Right atrium auricular region (tissue), 2 donors: ENCODE results near the gene PCSK5. TPM values are rescaled to one million over a fixed set of nuclear protein-coding genes. Genes with fewer than 3 reads are reported as not detected.

Experiments used
- DNase-seq: peaks from one replicate; pipeline ENCODE4 v3.0.0-alpha.2; 2019; ENCODE audit warnings: low spot score
- H3K27ac ChIP-seq, 2 donors: fragments of 200-600 bp; sonication (generic); 1 replicate in 1 of 2; 2 replicates in 1 of 2; pipeline ENCODE4 v1.5.1; 2016 to 2019
- H3K27me3 ChIP-seq, 2 donors: fragments of 200-600 bp; sonication (generic); one replicate each; pipeline versions ENCODE4 v1.5.1 to v1.6.0; 2017 to 2019
- H3K36me3 ChIP-seq: fragments of 200-600 bp; sonication (generic); one replicate; pipeline ENCODE4 v1.5.1; 2016
- H3K4me1 ChIP-seq, 2 donors: fragments of 200-600 bp; sonication (generic); one replicate each; pipeline versions ENCODE4 v1.5.1 to v1.6.0; 2017 to 2019
- H3K4me3 ChIP-seq, 2 donors: fragments of 200-600 bp; sonication (generic); 1 replicate in 1 of 2; 2 replicates in 1 of 2; pipeline ENCODE4 v1.5.1; 2017 to 2019; ENCODE audit warnings: mild to moderate bottlenecking in 1 of 2, moderate library complexity in 1 of 2
- H3K9me3 ChIP-seq, 2 donors: fragments of 200-600 bp; sonication (generic); one replicate each; pipeline ENCODE4 v1.5.1; 2019
- CTCF ChIP-seq, 2 donors: fragments of 200-600 bp; sonication (generic); IDR thresholded peaks; one replicate each; pipeline ENCODE4 v1.5.1; 2019; ENCODE audit warnings: antibody characterized with exemption in 2 of 2
- total RNA-seq, 2 donors: library from RNA; depleted of rRNA; stranded (reverse); fragments of >200 nt; gene quantifications; one replicate each; pipeline ENCODE4 v1.1.0, GENCODE V29; 2016

The PCSK5 gene
- total RNA-seq, 2 donors from 2014 or later, result 5.3 to 6.5 TPM

- DNase-seq, result no peak
- Histone ChIP-seq H3K9me3 (no peaks in the 10 kb centered on the region), H3K4me1 (no peaks in the 10 kb centered on the region), H3K27me3 (no peaks in the 10 kb centered on the region), H3K4me3 (no peak overlapping the region), H3K36me3 (no peaks in the 10 kb centered on the region), H3K27ac (no peak overlapping the region)
- no peak for TF ChIP-seq CTCF (IDR thresholded peaks at IDR 0.05)
Measured at GRCh38 chr9:75918909-75919308, 28.4 kb downstream of the PCSK5 start.

DNA sequence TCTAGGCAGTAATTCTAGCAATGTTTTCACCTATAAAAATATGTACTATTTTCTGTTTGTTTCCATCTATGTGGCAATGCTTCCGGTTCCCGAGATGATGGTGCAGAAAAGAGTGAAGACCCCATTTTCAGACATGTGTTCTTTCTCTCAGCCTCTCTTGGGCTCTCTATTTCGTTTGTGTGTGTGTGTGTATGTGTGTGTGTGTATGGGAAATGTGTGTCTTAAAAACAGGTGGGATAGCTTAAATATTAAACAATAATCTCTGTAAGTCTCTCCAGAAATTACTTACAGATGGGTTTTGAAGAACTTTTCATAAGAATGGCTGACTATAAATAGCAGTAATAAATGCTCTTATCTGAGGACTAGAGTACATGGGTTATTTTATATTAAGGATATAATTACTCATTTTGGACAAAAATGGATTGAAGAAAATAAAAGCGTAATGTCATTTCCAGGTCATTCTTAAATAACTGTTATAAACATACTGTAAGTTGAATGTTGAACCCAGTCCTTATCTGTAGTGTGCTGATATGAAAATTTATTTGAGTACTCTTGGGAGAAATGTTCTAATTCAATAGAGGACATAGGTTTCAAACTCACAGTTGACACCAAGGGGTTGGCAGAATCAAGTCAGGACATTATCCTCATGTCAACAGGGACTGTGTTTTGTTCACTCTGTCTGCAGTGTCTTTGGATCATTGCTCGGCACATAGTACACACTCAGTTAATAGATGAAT, 31.1 kb downstream of the PCSK5 start:
- no peak overlapping the region for H3K4me3 ChIP-seq
- TF ChIP-seq CTCF (IDR thresholded peaks at IDR 0.05), result no peak
- no peaks in the 10 kb centered on the region for H3K9me3 ChIP-seq
- H3K4me1 ChIP-seq, result no peaks in the 10 kb centered on the region
- no peak overlapping the region for H3K27ac ChIP-seq
- no peaks in the 10 kb centered on the region for H3K27me3 ChIP-seq
- H3K36me3 ChIP-seq, result no peaks in the 10 kb centered on the region
- DNase-seq, result no peak

DNA sequence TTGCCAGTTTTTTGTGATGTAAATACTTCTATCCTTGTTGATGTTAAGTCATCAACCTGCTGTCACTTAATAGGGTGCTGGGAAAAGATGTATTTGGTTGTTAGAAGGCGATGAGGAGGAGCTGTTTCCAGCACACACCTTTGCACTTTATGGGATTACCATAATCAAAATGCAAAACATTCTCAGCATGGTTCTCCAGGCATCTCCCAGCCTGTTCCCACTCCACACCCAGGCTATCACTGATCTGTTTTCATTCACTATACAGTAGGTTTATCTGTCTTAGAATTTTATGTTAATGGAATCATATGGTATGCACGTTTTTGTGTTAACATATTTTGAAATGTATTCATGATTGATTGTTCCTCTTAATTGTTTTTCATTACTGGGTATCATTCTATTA, 35.9 kb downstream of the PCSK5 start:
- Histone ChIP-seq H3K9me3 (no peaks in the 10 kb centered on the region), H3K4me1 (peaks cover 0 to 4% of the 10 kb centered on the region in 2 donors), H3K36me3 (no peaks in the 10 kb centered on the region), H3K4me3 (no peak overlapping the region), H3K27ac (no peak overlapping the region), H3K27me3 (no peaks in the 10 kb centered on the region)
- no peak for DNase-seq
- no peak for TF ChIP-seq CTCF (IDR thresholded peaks at IDR 0.05)

- TF ChIP-seq CTCF (IDR thresholded peaks at IDR 0.05), result no peak
- no peak overlapping the region for H3K27ac ChIP-seq
- H3K9me3 ChIP-seq, result no peaks in the 10 kb centered on the region
- no peaks in the 10 kb centered on the region for H3K36me3 ChIP-seq
- H3K27me3 ChIP-seq, result no peaks in the 10 kb centered on the region
- H3K4me1 ChIP-seq, result peaks cover 0 to 4% of the 10 kb centered on the region in 2 donors
- H3K4me3 ChIP-seq, result no peak overlapping the region
- DNase-seq, result no peak
Measured at GRCh38 chr9:75927356-75927755, 36.9 kb downstream of the PCSK5 start.

DNA sequence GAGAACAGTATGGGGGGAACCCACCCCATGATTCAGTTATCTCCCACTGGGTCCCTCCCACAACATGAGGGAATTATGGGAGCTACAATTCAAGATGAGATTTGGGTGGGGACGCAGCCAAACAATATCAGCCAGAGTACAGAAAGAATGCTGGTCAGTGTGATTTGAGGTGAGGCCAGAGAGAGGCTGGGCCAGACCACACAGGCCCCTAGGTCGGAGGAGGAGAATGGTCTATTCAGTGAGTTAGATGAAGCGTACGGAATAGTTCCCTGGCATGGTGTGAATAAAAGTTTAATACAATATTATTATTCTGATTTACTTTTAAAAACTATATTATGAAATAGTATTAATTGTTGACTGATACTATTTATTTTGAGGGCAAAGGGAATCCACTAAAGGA, 39.7 kb downstream of the PCSK5 start:
- no peak overlapping the region for H3K27ac ChIP-seq
- no peak for TF ChIP-seq CTCF (IDR thresholded peaks at IDR 0.05)
- no peak for DNase-seq
- no peaks in the 10 kb centered on the region for H3K9me3 ChIP-seq
- H3K27me3 ChIP-seq, result no peaks in the 10 kb centered on the region
- no peak overlapping the region for H3K4me3 ChIP-seq
- no peaks in the 10 kb centered on the region for H3K36me3 ChIP-seq
- H3K4me1 ChIP-seq, result peaks cover 0 to 4% of the 10 kb centered on the region in 2 donors
